Subcutaneous abdominal adipose tissue (tissue), 5 donors: ENCODE results near the gene CEP170B.

ENCODE experiments used
- H3K27ac ChIP-seq: one replicate; pipeline ENCODE4 v1.7.0; 2013; ENCODE audit warnings: low read depth, mild to moderate bottlenecking, inconsistent platforms, low read length, moderate library complexity
- H3K27me3 ChIP-seq, 5 donors: one replicate each; pipeline ENCODE4 v1.7.0; 2013; ENCODE audit warnings: low read length in 5 of 5, inconsistent platforms in 1 of 5; ENCODE audit not compliant: control insufficient read depth in 5 of 5, insufficient read depth in 4 of 5
- H3K36me3 ChIP-seq, 5 donors: one replicate each; pipeline ENCODE4 v1.7.0; 2013; ENCODE audit warnings: low read length in 5 of 5; ENCODE audit not compliant: control insufficient read depth in 5 of 5, insufficient read depth in 5 of 5
- H3K4me1 ChIP-seq, 5 donors: one replicate each; pipeline ENCODE4 v1.7.0; 2013; ENCODE audit warnings: low read length in 5 of 5, mild to moderate bottlenecking in 3 of 5, moderate library complexity in 1 of 5; ENCODE audit not compliant: control insufficient read depth in 5 of 5, insufficient read depth in 5 of 5
- H3K4me3 ChIP-seq, 5 donors: one replicate each; pipeline ENCODE4 v1.7.0; 2013; ENCODE audit warnings: low read length in 5 of 5, low read depth in 1 of 5
- H3K9ac ChIP-seq, 5 donors: one replicate each; pipeline ENCODE4 v1.7.0; 2013; ENCODE audit warnings: low read length in 5 of 5, mild to moderate bottlenecking in 4 of 5, moderate library complexity in 3 of 5
- H3K9me3 ChIP-seq, 5 donors: one replicate each; pipeline ENCODE4 v1.7.0; 2013; ENCODE audit warnings: low read length in 5 of 5; ENCODE audit not compliant: control insufficient read depth in 5 of 5
- donor health status: healthy.
- donor health status: healthy.
- donor health status: healthy.
- donor health status: healthy.
- donor health status: healthy.

CEP170B gene

GRCh38 chr14:104867371-104868059 is 2.4 kb downstream of the CEP170B start:
- Histone ChIP-seq H3K9ac (peak overlapping the region in 3 of 5 donors; percentile 22 to 80 (median 31)), H3K4me1 (peaks cover 3 to 46% (median 35%) of the 10 kb centered on the region in 5 donors), H3K27me3 (peaks cover 0 to 6% (median 0%) of the 10 kb centered on the region in 5 donors), H3K27ac (no peak overlapping the region), H3K9me3 (no peaks in the 10 kb centered on the region), H3K4me3 (no peak overlapping the region), H3K36me3 (peaks cover 0 to 7% (median 0%) of the 10 kb centered on the region in 5 donors)

GRCh38 chr14:104868060-104868740 is 3.1 kb downstream of the CEP170B start:
- Histone ChIP-seq H3K9me3 (no peaks in the 10 kb centered on the region), H3K4me3 (no peak overlapping the region), H3K9ac (peak overlapping the region in 1 of 5 donors; percentile 31), H3K27me3 (peaks cover 0 to 6% (median 0%) of the 10 kb centered on the region in 5 donors), H3K4me1 (peaks cover 3 to 53% (median 42%) of the 10 kb centered on the region in 5 donors), H3K27ac (no peak overlapping the region), H3K36me3 (peaks cover 0 to 7% (median 0%) of the 10 kb centered on the region in 5 donors)

- H3K27me3 ChIP-seq, result peaks cover 0 to 6% (median 0%) of the 10 kb centered on the region in 5 donors
- H3K4me1 ChIP-seq, result peaks cover 3 to 57% (median 44%) of the 10 kb centered on the region in 5 donors
- no peaks in the 10 kb centered on the region for H3K9me3 ChIP-seq
- no peak overlapping the region for H3K27ac ChIP-seq
- H3K9ac ChIP-seq, result no peak overlapping the region
- peaks cover 0 to 7% (median 0%) of the 10 kb centered on the region in 5 donors for H3K36me3 ChIP-seq
- no peak overlapping the region for H3K4me3 ChIP-seq
Measured at GRCh38 chr14:104868811-104869572, 3.9 kb downstream of the CEP170B start.

- H3K27me3 ChIP-seq, result peaks cover 0 to 6% (median 0%) of the 10 kb centered on the region in 5 donors
- no peak overlapping the region for H3K27ac ChIP-seq
- no peaks in the 10 kb centered on the region for H3K9me3 ChIP-seq
- no peak overlapping the region for H3K4me3 ChIP-seq
- H3K36me3 ChIP-seq, result peaks cover 0 to 7% (median 0%) of the 10 kb centered on the region in 5 donors
- peaks cover 3 to 53% (median 36%) of the 10 kb centered on the region in 5 donors for H3K4me1 ChIP-seq
- H3K9ac ChIP-seq, result no peak overlapping the region
Measured at GRCh38 chr14:104869669-104870367, 4.8 kb downstream of the CEP170B start.

GRCh38 chr14:104870368-104871144 is 5.5 kb downstream of the CEP170B start:
- Histone ChIP-seq H3K27ac (no peak overlapping the region), H3K9me3 (no peaks in the 10 kb centered on the region), H3K4me3 (no peak overlapping the region), H3K27me3 (peaks cover 0 to 6% (median 0%) of the 10 kb centered on the region in 5 donors), H3K4me1 (peaks cover 3 to 57% (median 36%) of the 10 kb centered on the region in 5 donors), H3K9ac (no peak overlapping the region), H3K36me3 (peaks cover 0 to 7% (median 0%) of the 10 kb centered on the region in 5 donors)

GRCh38 chr14:104871145-104871655 is 6.1 kb downstream of the CEP170B start:
- no peak overlapping the region for H3K27ac ChIP-seq
- H3K9me3 ChIP-seq, result no peaks in the 10 kb centered on the region
- H3K9ac ChIP-seq, result no peak overlapping the region
- peaks cover 0 to 7% (median 0%) of the 10 kb centered on the region in 5 donors for H3K36me3 ChIP-seq
- peaks cover 0 to 6% (median 0%) of the 10 kb centered on the region in 5 donors for H3K27me3 ChIP-seq
- no peak overlapping the region for H3K4me3 ChIP-seq
- H3K4me1 ChIP-seq, result peaks cover 3 to 51% (median 33%) of the 10 kb centered on the region in 5 donors

GRCh38 chr14:104871656-104872468 is 6.8 kb downstream of the CEP170B start:
- Histone ChIP-seq H3K27ac (no peak overlapping the region), H3K4me3 (no peak overlapping the region), H3K36me3 (peaks cover 0 to 7% (median 1%) of the 10 kb centered on the region in 5 donors), H3K9me3 (no peaks in the 10 kb centered on the region), H3K27me3 (no peaks in the 10 kb centered on the region), H3K9ac (no peak overlapping the region), H3K4me1 (peaks cover 0 to 45% (median 26%) of the 10 kb centered on the region in 5 donors)

- Histone ChIP-seq H3K27me3 (no peaks in the 10 kb centered on the region), H3K9me3 (no peaks in the 10 kb centered on the region), H3K4me3 (no peak overlapping the region), H3K36me3 (peaks cover 0 to 7% (median 3%) of the 10 kb centered on the region in 5 donors), H3K4me1 (peaks cover 0 to 36% (median 19%) of the 10 kb centered on the region in 5 donors), H3K9ac (no peak overlapping the region), H3K27ac (no peak overlapping the region)
Measured at GRCh38 chr14:104872469-104873341, 7.6 kb downstream of the CEP170B start.
